Transverse colon (tissue), 4 donors: Measurements from ENCODE around the gene DPP4.

Experiments used
- POLR2A ChIP-seq: fragments of 450-650 bp; IDR thresholded peaks from one replicate; pipeline ENCODE4 v1.6.1; 2016; ENCODE audit warnings: antibody characterized with exemption, mild to moderate bottlenecking, moderate library complexity
- POLR2AphosphoS5 ChIP-seq, 3 donors: sonication (generic); formaldehyde crosslinking; IDR thresholded peaks; one replicate each; pipeline ENCODE4 v1.6.1; 2016; ENCODE audit warnings: antibody characterized with exemption in 3 of 3
- TF ChIP-seq, protein P1 (sequence below), 5 experiments: fragments of 200-600 bp in 3 of 5; fragments of 450-650 bp in 2 of 5; sonication (generic) in 3 of 5; IDR thresholded peaks; 1 replicate in 2 of 5; 2 replicates in 3 of 5; pipeline ENCODE4 v1.5.1; 2016 to 2017; ENCODE audit warnings: antibody characterized with exemption in 5 of 5, inconsistent platforms in 3 of 5, mild to moderate bottlenecking in 2 of 5, moderate library complexity in 1 of 5

DNA sequence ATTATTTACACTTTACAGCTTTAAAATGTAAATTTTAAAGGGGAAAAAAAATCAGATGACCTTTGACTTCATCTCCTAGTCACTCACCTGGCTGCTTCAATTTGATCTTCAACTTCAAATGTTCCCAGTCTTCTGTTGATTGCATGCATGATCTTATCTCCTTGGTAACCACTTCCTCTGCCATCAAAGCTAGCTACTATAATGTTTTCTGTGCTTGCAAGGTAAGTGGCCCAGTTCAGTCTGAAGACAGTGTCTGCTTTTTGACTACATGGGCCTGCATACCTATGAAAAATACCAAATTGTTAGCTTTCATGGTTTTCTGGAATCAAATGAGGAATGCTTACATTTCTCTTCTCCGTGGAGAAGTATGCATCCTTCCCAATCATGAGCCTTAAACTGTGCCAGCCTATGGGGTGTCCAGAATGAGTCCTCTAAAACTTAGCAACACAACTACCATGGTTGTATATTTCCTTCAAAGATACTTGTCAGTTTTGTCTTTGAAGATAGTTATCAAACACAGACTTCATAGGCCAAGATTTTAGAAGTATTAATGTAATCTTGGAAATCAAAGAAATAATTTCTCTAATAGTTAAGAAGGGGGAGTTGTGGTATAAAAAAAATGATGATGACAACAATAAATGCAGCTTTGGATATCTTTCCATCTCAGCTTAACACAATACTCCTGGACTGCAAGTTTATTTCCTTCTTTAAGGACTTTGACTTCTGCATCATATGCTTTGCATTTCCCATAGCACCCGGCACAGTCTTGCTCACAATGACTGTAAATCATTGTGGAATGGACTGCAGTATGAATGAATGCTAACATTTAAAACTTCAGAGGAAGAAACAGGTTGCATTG, 62.1 kb downstream of the DPP4 start:
- TF ChIP-seq, protein P1, sequence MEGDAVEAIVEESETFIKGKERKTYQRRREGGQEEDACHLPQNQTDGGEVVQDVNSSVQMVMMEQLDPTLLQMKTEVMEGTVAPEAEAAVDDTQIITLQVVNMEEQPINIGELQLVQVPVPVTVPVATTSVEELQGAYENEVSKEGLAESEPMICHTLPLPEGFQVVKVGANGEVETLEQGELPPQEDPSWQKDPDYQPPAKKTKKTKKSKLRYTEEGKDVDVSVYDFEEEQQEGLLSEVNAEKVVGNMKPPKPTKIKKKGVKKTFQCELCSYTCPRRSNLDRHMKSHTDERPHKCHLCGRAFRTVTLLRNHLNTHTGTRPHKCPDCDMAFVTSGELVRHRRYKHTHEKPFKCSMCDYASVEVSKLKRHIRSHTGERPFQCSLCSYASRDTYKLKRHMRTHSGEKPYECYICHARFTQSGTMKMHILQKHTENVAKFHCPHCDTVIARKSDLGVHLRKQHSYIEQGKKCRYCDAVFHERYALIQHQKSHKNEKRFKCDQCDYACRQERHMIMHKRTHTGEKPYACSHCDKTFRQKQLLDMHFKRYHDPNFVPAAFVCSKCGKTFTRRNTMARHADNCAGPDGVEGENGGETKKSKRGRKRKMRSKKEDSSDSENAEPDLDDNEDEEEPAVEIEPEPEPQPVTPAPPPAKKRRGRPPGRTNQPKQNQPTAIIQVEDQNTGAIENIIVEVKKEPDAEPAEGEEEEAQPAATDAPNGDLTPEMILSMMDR (IDR thresholded peaks at IDR 0.05) = no peak
- no peak for TF ChIP-seq POLR2A
- no peak for TF ChIP-seq POLR2AphosphoS5 (IDR thresholded peaks at IDR 0.05)
